ENCODE results near the gene CFAP90.

The CFAP90 gene

GRCh38 chr5:7867260-7867659 is 16.3 kb upstream of the CFAP90 start:
- DNase-seq, result no peak

GRCh38 chr5:7866196-7866595 is 15.3 kb upstream of the CFAP90 start:
- no peak for DNase-seq

- no peak for DNase-seq
Observed at GRCh38 chr5:7857926-7858632, 7.1 kb upstream of the CFAP90 start.

- DNase-seq, result no peak
Observed at GRCh38 chr5:7857361-7857760, 6.4 kb upstream of the CFAP90 start.

- DNase-seq, result no peak
Observed at GRCh38 chr5:7856855-7857254, 5.9 kb upstream of the CFAP90 start.

- no peak for DNase-seq
Observed at GRCh38 chr5:7855611-7856010, 4.7 kb upstream of the CFAP90 start.

GRCh38 chr5:7852988-7853387 is 2.1 kb upstream of the CFAP90 start:
- no peak for DNase-seq

- DNase-seq, result peak; percentile 14
Observed at GRCh38 chr5:7852542-7852941, 1.6 kb upstream of the CFAP90 start.

- no peak for DNase-seq
Observed at GRCh38 chr5:7851617-7852289, 820 bp upstream of the CFAP90 start.

GRCh38 chr5:7851240-7851592 is 283 bp upstream of the CFAP90 start:
- no peak for DNase-seq

- peak; percentile 11 for DNase-seq
Observed at GRCh38 chr5:7849681-7850394, 1.1 kb downstream of the CFAP90 start.

GRCh38 chr5:7848296-7848695 is 2.6 kb downstream of the CFAP90 start:
- DNase-seq, result peak; percentile 14

GRCh38 chr5:7846327-7846726 is 4.6 kb downstream of the CFAP90 start:
- DNase-seq, result no peak

- no peak for DNase-seq
Observed at GRCh38 chr5:7845557-7845956, 5.4 kb downstream of the CFAP90 start.

- no peak for DNase-seq
Observed at GRCh38 chr5:7844901-7845300, 6.0 kb downstream of the CFAP90 start.

GRCh38 chr5:7842531-7842930 is 8.4 kb downstream of the CFAP90 start:
- DNase-seq, result no peak

GRCh38 chr5:7837403-7837802 is 13.5 kb downstream of the CFAP90 start:
- DNase-seq, result no peak

GRCh38 chr5:7834982-7835381 is 16.0 kb downstream of the CFAP90 start:
- no peak for DNase-seq

GRCh38 chr5:7828269-7828668 is 22.7 kb downstream of the CFAP90 start:
- DNase-seq, result no peak

GRCh38 chr5:7827610-7828009 is 23.3 kb downstream of the CFAP90 start:
- no peak for DNase-seq

GRCh38 chr5:7825630-7826029 is 25.3 kb downstream of the CFAP90 start:
- DNase-seq, result no peak

GRCh38 chr5:7824995-7825394 is 25.9 kb downstream of the CFAP90 start:
- DNase-seq, result no peak

- no peak for DNase-seq
Observed at GRCh38 chr5:7823594-7823993, 27.3 kb downstream of the CFAP90 start.

- DNase-seq, result no peak
Observed at GRCh38 chr5:7822449-7822848, 28.5 kb downstream of the CFAP90 start.
